Subcutaneous abdominal adipose tissue (tissue), 5 donors: ENCODE data around the gene ARHGEF11.

Experiments used
- H3K27ac ChIP-seq: one replicate; pipeline ENCODE4 v1.7.0; 2013; ENCODE audit warnings: low read depth, mild to moderate bottlenecking, inconsistent platforms, low read length, moderate library complexity
- H3K27me3 ChIP-seq, 5 donors: one replicate each; pipeline ENCODE4 v1.7.0; 2013; ENCODE audit warnings: low read length in 5 of 5, inconsistent platforms in 1 of 5; ENCODE audit not compliant: control insufficient read depth in 5 of 5, insufficient read depth in 4 of 5
- H3K36me3 ChIP-seq, 5 donors: one replicate each; pipeline ENCODE4 v1.7.0; 2013; ENCODE audit warnings: low read length in 5 of 5; ENCODE audit not compliant: control insufficient read depth in 5 of 5, insufficient read depth in 5 of 5
- H3K4me1 ChIP-seq, 5 donors: one replicate each; pipeline ENCODE4 v1.7.0; 2013; ENCODE audit warnings: low read length in 5 of 5, mild to moderate bottlenecking in 3 of 5, moderate library complexity in 1 of 5; ENCODE audit not compliant: control insufficient read depth in 5 of 5, insufficient read depth in 5 of 5
- H3K4me3 ChIP-seq, 5 donors: one replicate each; pipeline ENCODE4 v1.7.0; 2013; ENCODE audit warnings: low read length in 5 of 5, low read depth in 1 of 5
- H3K9ac ChIP-seq, 5 donors: one replicate each; pipeline ENCODE4 v1.7.0; 2013; ENCODE audit warnings: low read length in 5 of 5, mild to moderate bottlenecking in 4 of 5, moderate library complexity in 3 of 5
- H3K9me3 ChIP-seq, 5 donors: one replicate each; pipeline ENCODE4 v1.7.0; 2013; ENCODE audit warnings: low read length in 5 of 5; ENCODE audit not compliant: control insufficient read depth in 5 of 5
- donor health status: healthy.
- donor health status: healthy.
- donor health status: healthy.
- donor health status: healthy.
- donor health status: healthy.

ARHGEF11 gene

DNA sequence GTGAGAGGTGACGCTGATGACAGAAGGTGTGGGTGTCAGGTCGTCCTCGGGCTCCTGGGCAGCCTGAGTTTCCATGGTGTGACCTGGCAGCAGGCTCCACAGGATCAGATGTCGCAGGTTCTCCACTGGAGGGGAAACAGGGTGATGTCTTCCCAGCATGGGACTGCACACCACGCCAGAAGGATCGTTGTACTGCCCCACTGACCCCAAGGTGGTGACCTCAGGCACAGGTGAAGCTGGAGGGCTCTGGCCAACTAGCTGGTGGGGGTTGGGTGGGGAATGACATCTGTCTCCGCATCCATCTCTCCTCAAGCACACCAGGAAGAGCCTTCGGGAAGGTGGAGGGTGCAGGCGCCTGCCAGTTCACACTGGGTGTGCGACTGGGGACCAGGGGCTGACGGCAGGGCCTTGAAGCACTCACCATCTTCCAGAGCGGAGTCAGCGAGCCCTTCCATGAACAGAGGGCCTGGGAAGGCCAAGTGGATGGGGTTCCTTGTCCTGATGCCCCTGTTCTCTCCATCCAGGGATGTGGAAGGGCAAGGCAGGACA lies 105.7 kb downstream of the ARHGEF11 start:
- no peaks in the 10 kb centered on the region for H3K4me1 ChIP-seq
- no peaks in the 10 kb centered on the region for H3K9me3 ChIP-seq
- no peak overlapping the region for H3K4me3 ChIP-seq
- H3K27me3 ChIP-seq = no peaks in the 10 kb centered on the region
- peaks cover 0 to 98% (median 96%) of the 10 kb centered on the region in 5 donors for H3K36me3 ChIP-seq
- H3K27ac ChIP-seq = no peak overlapping the region
- no peak overlapping the region for H3K9ac ChIP-seq

DNA sequence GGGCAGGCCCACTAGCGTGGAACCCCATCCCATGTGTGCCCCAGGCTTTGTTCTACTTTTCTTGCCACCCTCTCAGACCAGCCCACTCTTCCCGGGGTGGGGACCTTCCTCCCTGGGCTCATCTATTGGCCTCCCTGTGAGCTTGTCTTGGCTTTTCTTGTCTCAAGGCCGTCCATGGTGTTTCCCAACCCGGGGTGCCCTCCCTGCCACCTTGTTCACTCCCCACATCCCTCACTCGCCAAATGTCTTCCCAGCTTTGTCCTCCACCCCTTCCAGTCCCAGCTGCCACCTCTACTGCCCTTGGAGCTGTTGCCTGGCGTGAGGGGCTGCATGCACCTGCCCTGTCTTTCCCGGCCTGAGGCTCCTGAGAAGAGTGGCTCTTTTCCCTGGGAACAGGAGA lies 106.7 kb downstream of the ARHGEF11 start:
- peaks cover 0 to 91% (median 85%) of the 10 kb centered on the region in 5 donors for H3K36me3 ChIP-seq
- H3K27ac ChIP-seq = no peak overlapping the region
- H3K9ac ChIP-seq = no peak overlapping the region
- H3K27me3 ChIP-seq = no peaks in the 10 kb centered on the region
- H3K4me3 ChIP-seq = no peak overlapping the region
- H3K9me3 ChIP-seq = no peaks in the 10 kb centered on the region
- no peaks in the 10 kb centered on the region for H3K4me1 ChIP-seq

DNA sequence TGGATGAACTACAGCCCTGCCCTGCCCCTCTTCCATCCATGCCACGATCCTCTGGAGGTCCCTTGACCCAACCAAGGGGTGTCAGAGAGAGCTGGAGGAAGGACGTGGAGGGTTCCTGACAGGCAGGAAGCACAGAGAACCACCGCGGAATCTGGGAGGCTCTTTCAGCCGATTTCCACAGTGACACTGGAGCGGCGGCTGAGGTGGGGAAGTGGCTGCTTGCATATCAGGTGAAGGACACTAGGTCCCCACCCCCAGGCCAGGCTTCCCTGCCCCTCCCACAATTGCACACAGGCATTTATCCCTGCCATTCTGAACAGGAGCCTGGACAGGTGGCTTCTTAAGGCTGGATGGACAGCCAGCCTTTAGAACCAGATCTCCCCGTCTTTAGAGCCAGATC lies 107.7 kb downstream of the ARHGEF11 start:
- Histone ChIP-seq H3K4me3 (no peak overlapping the region), H3K27ac (no peak overlapping the region), H3K36me3 (peaks cover 0 to 81% (median 77%) of the 10 kb centered on the region in 5 donors), H3K27me3 (no peaks in the 10 kb centered on the region), H3K4me1 (no peaks in the 10 kb centered on the region), H3K9me3 (no peaks in the 10 kb centered on the region), H3K9ac (no peak overlapping the region)

DNA sequence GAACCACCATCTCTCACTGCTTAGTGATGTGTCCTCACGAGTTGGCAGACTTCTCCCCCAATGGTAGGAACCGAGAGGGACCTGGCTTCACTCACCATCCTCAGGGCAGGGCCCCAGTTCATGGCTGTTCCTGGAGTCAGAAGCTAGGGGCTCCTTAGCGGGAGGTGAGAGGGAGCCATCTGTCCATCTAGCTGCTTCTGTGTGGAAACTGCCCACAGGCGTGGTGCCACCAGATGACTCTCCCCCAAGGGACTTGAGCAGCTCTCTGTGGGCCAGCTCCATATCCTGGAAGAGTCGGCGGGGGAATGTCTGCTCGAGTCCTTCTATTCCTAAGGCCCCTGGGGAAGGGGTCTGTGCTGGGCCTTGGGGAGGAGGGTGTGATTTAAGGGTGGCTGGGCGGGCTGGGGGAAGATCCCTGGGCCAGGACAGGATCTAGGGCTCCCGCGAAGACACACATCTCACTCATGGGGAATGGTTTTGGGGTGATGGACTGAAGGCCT lies 108.8 kb downstream of the ARHGEF11 start:
- Histone ChIP-seq H3K27ac (no peak overlapping the region), H3K9ac (no peak overlapping the region), H3K4me3 (no peak overlapping the region), H3K27me3 (no peaks in the 10 kb centered on the region), H3K4me1 (peaks cover 0 to 3% (median 2%) of the 10 kb centered on the region in 5 donors), H3K9me3 (no peaks in the 10 kb centered on the region), H3K36me3 (peaks cover 0 to 70% (median 66%) of the 10 kb centered on the region in 5 donors)

DNA sequence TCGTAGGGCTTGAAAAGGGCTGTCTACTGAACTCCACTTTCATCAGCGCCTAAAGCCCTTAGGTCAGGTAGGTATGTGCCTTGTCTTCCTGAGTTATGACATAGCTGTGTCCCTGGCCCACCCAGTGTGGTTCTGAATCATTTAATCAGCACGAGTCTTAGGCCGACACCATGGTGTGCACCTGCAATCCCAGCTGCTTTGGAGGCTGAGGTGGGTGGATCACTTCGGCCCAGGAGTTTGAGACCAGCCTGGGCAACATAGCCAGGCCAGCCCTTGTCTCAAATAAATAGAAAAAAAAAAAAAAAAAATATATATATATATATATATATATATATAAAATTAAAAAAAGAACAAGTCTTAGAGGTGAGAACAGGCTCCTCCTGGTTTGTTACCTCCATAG lies 109.4 kb downstream of the ARHGEF11 start:
- Histone ChIP-seq H3K4me3 (no peak overlapping the region), H3K27me3 (no peaks in the 10 kb centered on the region), H3K36me3 (peaks cover 0 to 65% (median 60%) of the 10 kb centered on the region in 5 donors), H3K4me1 (peaks cover 0 to 9% (median 8%) of the 10 kb centered on the region in 5 donors), H3K27ac (no peak overlapping the region), H3K9ac (no peak overlapping the region), H3K9me3 (no peaks in the 10 kb centered on the region)

DNA sequence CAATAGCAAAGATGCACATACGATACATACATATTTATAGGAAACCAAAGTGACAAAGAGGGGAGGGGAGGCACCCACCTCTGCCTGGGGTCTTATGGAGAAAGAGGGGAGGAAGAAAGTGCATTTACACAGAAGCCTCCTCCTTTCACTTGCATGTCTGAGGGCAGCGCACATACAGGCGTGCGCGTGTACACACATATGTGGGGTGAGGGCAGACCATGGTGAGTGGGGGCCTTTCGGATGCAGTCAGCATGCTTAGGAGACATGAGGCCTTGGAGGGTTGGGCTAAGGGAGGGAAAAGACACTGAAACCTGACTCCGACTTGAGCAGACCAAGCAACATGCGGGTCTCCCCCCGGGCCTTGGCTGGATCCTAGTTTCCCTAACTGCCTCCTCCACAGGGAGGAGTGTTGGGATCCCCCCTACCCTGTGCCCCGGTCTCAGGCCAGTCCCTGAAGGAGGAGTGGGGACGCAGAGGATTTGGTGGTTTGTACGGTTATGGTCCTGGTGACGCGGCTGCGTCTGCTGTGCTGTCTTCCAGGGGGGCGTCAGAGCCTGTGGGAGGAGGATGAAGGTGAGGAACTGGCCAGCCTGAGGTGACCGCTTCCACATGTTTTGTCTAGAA lies 109.9 kb downstream of the ARHGEF11 start:
- H3K36me3 ChIP-seq = peaks cover 0 to 59% (median 54%) of the 10 kb centered on the region in 5 donors
- no peak overlapping the region for H3K4me3 ChIP-seq
- H3K27ac ChIP-seq = no peak overlapping the region
- no peaks in the 10 kb centered on the region for H3K27me3 ChIP-seq
- H3K9me3 ChIP-seq = no peaks in the 10 kb centered on the region
- H3K4me1 ChIP-seq = peaks cover 0 to 12% (median 9%) of the 10 kb centered on the region in 5 donors
- H3K9ac ChIP-seq = no peak overlapping the region

DNA sequence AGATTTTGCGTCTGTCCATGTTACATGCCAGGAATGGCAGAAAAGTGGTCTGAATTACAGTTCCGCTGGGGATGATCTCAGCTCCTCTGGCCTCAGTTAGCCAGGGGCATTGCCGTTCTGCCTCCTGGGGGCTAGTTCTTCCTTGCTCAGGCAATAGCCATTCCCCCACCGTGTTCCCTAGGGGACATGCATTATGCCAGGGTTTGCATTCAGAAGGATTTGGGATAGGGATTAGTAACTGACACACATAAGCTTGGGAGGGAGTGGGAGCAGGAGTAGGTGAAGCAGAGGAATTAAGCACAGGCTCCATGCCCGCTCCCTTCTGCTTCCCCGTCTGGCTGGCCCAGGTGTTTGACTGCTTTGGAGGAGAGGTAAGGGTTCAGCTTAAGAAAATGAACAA lies 112.4 kb downstream of the ARHGEF11 start:
- H3K4me1 ChIP-seq = peaks cover 0 to 12% (median 9%) of the 10 kb centered on the region in 5 donors
- H3K27me3 ChIP-seq = peaks cover under 1 to 14% (median 8%) of the 10 kb centered on the region in 5 donors
- no peaks in the 10 kb centered on the region for H3K9me3 ChIP-seq
- peaks cover 0 to 34% (median 30%) of the 10 kb centered on the region in 5 donors for H3K36me3 ChIP-seq
- no peak overlapping the region for H3K4me3 ChIP-seq
- no peak overlapping the region for H3K9ac ChIP-seq
- H3K27ac ChIP-seq = no peak overlapping the region

DNA sequence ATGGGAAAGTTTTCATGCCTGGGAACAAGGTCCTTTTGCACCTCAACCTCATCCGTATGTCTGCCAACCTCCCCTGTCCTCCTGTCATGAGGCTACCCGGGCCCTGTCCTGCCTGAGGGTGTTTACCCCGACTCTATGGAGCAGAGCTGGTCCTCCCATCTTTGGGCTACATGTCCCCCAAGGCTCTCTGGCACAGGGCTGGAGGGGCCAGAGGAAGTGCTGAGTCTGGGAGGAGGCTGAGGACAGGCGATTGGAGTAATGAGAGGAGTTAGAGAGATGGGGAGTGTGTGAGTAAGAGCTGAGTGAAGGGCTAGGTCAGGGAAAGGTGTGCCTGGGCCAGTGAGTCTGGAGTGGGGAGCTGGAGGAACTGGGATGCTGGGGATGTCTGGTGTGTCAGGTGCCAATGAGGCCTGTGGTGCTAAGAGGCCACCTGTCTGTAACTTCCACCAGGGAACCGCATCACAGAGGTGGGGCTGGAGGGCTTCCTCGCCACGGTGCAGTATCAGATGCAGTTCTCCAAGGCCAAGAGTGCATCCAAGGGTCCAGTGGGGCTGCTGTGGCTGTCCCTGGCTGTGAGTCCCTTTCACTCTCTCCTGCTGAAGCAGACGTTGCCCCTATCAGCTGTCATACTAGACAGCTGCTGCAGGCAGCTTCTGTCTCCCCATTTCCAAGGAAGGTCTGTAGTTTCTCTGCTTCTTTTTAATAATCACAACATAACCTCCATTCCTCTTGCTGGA lies 113.4 kb downstream of the ARHGEF11 start:
- H3K9ac ChIP-seq = peak overlapping the region in 1 of 5 donors; percentile 9
- H3K4me3 ChIP-seq = peak overlapping the region in 3 of 5 donors; percentile 45 to 53 (median 49)
- peaks cover 0 to 22% (median 18%) of the 10 kb centered on the region in 5 donors for H3K4me1 ChIP-seq
- H3K27ac ChIP-seq = no peak overlapping the region
- peaks cover 8 to 24% (median 17%) of the 10 kb centered on the region in 5 donors for H3K27me3 ChIP-seq
- no peaks in the 10 kb centered on the region for H3K9me3 ChIP-seq
- peaks cover 0 to 24% (median 21%) of the 10 kb centered on the region in 5 donors for H3K36me3 ChIP-seq

DNA sequence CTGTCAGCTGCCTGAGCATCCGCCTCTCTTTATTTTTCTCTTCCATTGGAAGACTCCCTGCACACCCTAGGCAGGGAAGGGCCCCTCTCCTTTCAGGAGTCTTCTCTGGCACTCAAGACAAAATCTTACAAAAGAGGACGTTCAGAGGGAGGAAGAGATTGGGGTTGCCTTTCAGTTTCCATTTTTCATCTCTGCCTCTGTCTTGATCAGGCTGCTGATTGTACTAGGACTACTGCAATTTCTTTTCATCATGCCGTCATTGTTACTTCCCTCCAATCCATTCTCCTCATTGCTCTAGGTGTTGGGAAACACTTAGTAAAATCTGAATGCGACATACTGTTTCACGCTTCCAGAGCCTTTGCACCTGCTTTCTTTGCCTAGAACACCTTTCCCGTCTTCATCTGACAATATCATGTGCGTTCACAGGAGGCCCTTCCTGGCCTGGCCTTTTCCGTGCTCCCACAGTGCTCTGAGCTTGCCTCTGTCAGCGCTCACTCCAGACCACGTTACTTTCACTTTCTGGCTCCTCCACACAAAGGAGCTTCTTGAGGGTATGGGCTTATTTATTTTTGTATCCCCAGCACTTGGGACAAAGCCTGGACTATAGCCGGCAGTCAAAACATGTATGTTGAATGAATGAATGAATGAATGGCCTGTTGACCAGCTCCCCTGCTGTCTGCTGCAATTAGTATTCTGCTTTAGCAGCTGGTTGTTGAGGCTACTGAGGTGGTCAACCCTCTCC lies 114.2 kb downstream of the ARHGEF11 start:
- H3K4me1 ChIP-seq = peaks cover 0 to 24% (median 18%) of the 10 kb centered on the region in 5 donors
- peaks cover 13 to 29% (median 23%) of the 10 kb centered on the region in 5 donors for H3K27me3 ChIP-seq
- peak overlapping the region; percentile 2 to 53 (median 45) for H3K4me3 ChIP-seq
- H3K9ac ChIP-seq = peak overlapping the region in 1 of 5 donors; percentile 9
- H3K27ac ChIP-seq = no peak overlapping the region
- H3K9me3 ChIP-seq = no peaks in the 10 kb centered on the region
- peaks cover 0 to 16% (median 14%) of the 10 kb centered on the region in 5 donors for H3K36me3 ChIP-seq
